Measurements from ENCODE around the gene DNAJC25.

DNA sequence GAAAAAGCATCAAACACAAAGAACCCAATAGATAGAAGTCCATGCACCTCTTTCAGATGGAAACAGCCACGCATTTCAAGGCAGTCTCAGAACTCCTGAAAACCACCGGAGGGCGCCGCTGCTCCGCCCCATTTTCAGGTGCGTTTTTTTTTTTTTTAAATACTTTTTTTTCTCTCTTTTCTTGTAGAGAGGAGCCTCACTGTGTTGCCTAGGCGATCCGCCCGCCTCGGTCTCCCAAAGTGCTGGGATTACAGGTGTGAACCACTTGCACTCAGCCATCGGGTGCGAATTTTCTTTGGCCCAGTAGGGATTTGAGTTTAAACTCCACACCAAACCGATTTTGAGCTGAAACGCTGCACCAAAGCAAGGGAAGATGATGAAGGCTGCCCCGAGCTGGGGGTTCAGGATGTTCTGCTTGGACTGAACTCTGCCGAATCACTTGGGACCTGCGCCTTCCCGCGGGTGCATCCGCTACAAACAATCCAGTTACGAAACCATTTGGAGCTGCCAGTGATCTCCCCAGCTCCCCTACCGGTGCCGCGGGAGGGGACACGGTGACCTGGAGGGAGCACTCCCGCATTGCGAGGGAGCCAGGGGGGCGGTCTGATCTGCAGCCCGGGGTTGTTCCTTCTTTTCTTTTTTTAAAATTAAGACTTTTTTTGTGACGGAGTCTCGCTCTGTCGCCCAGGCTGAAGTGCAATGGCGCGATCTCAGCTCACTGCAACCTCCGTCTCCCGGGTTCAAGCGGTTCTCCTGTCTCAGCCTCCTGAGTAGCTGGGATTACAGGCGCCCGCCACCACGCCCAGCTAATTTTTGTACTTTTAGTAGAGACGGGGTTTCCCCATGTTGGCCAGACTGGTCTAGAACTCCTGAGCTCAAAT lies 33.0 kb upstream of the DNAJC25 start:
- TF ChIP-seq, protein P1, sequence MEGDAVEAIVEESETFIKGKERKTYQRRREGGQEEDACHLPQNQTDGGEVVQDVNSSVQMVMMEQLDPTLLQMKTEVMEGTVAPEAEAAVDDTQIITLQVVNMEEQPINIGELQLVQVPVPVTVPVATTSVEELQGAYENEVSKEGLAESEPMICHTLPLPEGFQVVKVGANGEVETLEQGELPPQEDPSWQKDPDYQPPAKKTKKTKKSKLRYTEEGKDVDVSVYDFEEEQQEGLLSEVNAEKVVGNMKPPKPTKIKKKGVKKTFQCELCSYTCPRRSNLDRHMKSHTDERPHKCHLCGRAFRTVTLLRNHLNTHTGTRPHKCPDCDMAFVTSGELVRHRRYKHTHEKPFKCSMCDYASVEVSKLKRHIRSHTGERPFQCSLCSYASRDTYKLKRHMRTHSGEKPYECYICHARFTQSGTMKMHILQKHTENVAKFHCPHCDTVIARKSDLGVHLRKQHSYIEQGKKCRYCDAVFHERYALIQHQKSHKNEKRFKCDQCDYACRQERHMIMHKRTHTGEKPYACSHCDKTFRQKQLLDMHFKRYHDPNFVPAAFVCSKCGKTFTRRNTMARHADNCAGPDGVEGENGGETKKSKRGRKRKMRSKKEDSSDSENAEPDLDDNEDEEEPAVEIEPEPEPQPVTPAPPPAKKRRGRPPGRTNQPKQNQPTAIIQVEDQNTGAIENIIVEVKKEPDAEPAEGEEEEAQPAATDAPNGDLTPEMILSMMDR (conservative IDR thresholded peaks at IDR 0.05; ENCODE audit: low read length), result peak; percentile 68
- no peak for TF ChIP-seq EZH2phosphoT487 (IDR thresholded peaks at IDR 0.05; ENCODE audit: borderline replicate concordance)
